Keratinocyte (primary cell): ENCODE measurements around the gene SMO. TPM values are rescaled to one million over a fixed set of nuclear protein-coding genes. Genes with fewer than 3 reads are reported as not detected.

ENCODE experiments used
- DNase-seq: peaks from one replicate; pipeline ENCODE4 v3.0.0-alpha.2; 2011; ENCODE audit warnings: low read depth, missing footprints, low spot score
- FAIRE-seq: peaks from 2 replicates; lab custom pipeline; 2011; peaks lifted over from hg19 to GRCh38; lab: Jason Lieb, UNC
- H2AFZ ChIP-seq: 2 replicates; pipeline ENCODE4 v1.6.0; 2012; ENCODE audit warnings: low read length, control low read depth, inconsistent platforms; ENCODE audit not compliant: control insufficient read depth
- H3K27ac ChIP-seq: 2 replicates; pipeline ENCODE4 v1.5.1; 2011; ENCODE audit warnings: low read length; ENCODE audit not compliant: control insufficient read depth, insufficient read depth
- H3K27me3 ChIP-seq: 3 replicates; pipeline ENCODE4 v1.6.0; 2011; ENCODE audit warnings: low read length; ENCODE audit not compliant: control insufficient read depth, insufficient read depth; ENCODE audit errors: extremely low read depth
- H3K36me3 ChIP-seq, 2 experiments: 2 replicates in 1 of 2; 3 replicates in 1 of 2; pipeline ENCODE4 v1.5.1; 2011; ENCODE audit warnings: low read length in 2 of 2, mild to moderate bottlenecking in 1 of 2; ENCODE audit not compliant: control insufficient read depth in 2 of 2, insufficient read depth in 2 of 2; ENCODE audit errors: extremely low read depth in 1 of 2
- H3K4me1 ChIP-seq: 3 replicates; pipeline ENCODE4 v1.5.1; 2011; ENCODE audit warnings: low read length; ENCODE audit not compliant: control insufficient read depth, insufficient read depth; ENCODE audit errors: extremely low read depth
- H3K4me2 ChIP-seq: 3 replicates; pipeline ENCODE4 v1.6.0; 2011; ENCODE audit warnings: low read depth, low read length; ENCODE audit not compliant: control insufficient read depth, insufficient read depth; ENCODE audit errors: extremely low read depth
- H3K4me3 ChIP-seq, 3 experiments: fragments of 200-600 bp in 1 of 3; sonication (generic) in 1 of 3; 2 replicates in 2 of 3; 3 replicates in 1 of 3; pipeline ENCODE4 v1.5.1; 2011 to 2016; ENCODE audit warnings: low read length in 3 of 3, mild to moderate bottlenecking in 3 of 3, control low read depth in 2 of 3, inconsistent platforms in 1 of 3, low read depth in 1 of 3, mixed read lengths in 1 of 3, mixed run types in 1 of 3, moderate library complexity in 1 of 3; ENCODE audit not compliant: control insufficient read depth in 2 of 3, insufficient read depth in 2 of 3; ENCODE audit errors: extremely low read depth in 1 of 3
- H3K79me2 ChIP-seq: 2 replicates; pipeline ENCODE4 v1.6.0; 2012; ENCODE audit warnings: low read length; ENCODE audit not compliant: control insufficient read depth, insufficient read depth
- H3K9ac ChIP-seq: 3 replicates; pipeline ENCODE4 v1.6.0; 2011; ENCODE audit warnings: low read length; ENCODE audit not compliant: control insufficient read depth, insufficient read depth; ENCODE audit errors: extremely low read depth
- H3K9me1 ChIP-seq: 3 replicates; pipeline ENCODE4 v1.6.0; 2011; ENCODE audit warnings: low read length; ENCODE audit not compliant: control insufficient read depth, insufficient read depth; ENCODE audit errors: extremely low read depth
- H3K9me3 ChIP-seq: 2 replicates; pipeline ENCODE4 v1.5.1; 2012; ENCODE audit warnings: low read depth, low read length; ENCODE audit not compliant: control insufficient read depth
- H4K20me1 ChIP-seq: 3 replicates; pipeline ENCODE4 v1.6.0; 2011; ENCODE audit warnings: low read length; ENCODE audit not compliant: control insufficient read depth, insufficient read depth; ENCODE audit errors: extremely low read depth
- CTCF ChIP-seq, 3 experiments: IDR thresholded peaks in 1 of 3; conservative IDR thresholded peaks in 1 of 3; optimal IDR thresholded peaks in 1 of 3; 2 replicates in 2 of 3; 3 replicates in 1 of 3; pipeline versions ENCODE3 to v1.5.1; 2011; ENCODE audit warnings: low read length in 3 of 3, mild to moderate bottlenecking in 3 of 3, moderate library complexity in 2 of 3, control low read depth in 1 of 3, inconsistent platforms in 1 of 3; ENCODE audit not compliant: insufficient read depth in 2 of 3; ENCODE audit errors: extremely low read depth in 1 of 3
- EZH2 ChIP-seq: IDR thresholded peaks from one replicate; pipeline ENCODE4 v1.6.1; 2012; ENCODE audit warnings: inconsistent platforms, mild to moderate bottlenecking, low read length, moderate library complexity
- dilution Hi-C: fragments of 300-500 bp; cut with MboI; formaldehyde crosslinking; loops from one replicate; pipeline ENCODE4 v1.7.0; 2020; ENCODE audit warnings: low sequenced_read_pairs; ENCODE audit not compliant: extremely low pct_ligation_motif_present
- polyA plus RNA-seq, 5 experiments: library from polyadenylated mRNA; depleted of rRNA in 3 of 5; stranded (reverse) in 3 of 5; stranded (forward) in 1 of 5; unstranded in 1 of 5; fragments of >200 nt; gene quantifications; 1 replicate in 1 of 5; 2 replicates in 3 of 5; 3 replicates in 1 of 5; pipeline versions ENCODE4 v1.2.1 to v1.2.3, GENCODE V29; 2011 to 2012; ENCODE audit warnings: missing spikeins in 2 of 5, low read depth in 1 of 5, low replicate concordance in 1 of 5

The SMO gene
- polyA plus RNA-seq, 1 donor (not counting 4 experiments of a cell fraction or from before 2014, with no cell fraction given): 3.9 TPM

GRCh38 chr7:129149511-129149910, 38.9 kb upstream of the SMO start:
- Histone ChIP-seq H3K9me3 (no peaks in the 10 kb centered on the region), H3K36me3 (no peaks in the 10 kb centered on the region), H2AFZ (no peak overlapping the region), H3K9ac (no peak overlapping the region), H3K4me2 (no peak overlapping the region), H3K4me3 (no peak overlapping the region), H3K79me2 (no peaks in the 10 kb centered on the region), H3K27me3 (peaks cover 26% of the 10 kb centered on the region), H4K20me1 (no peaks in the 10 kb centered on the region), H3K4me1 (no peaks in the 10 kb centered on the region), H3K27ac (no peak overlapping the region), H3K9me1 (no peaks in the 10 kb centered on the region)
- no peak for DNase-seq
- no peak for FAIRE-seq
- dilution Hi-C loops: no loop called here
- TF ChIP-seq EZH2 (no peak), CTCF (optimal IDR thresholded peaks at IDR 0.05 in 1 of 3, IDR thresholded peaks at IDR 0.05 in 1 of 3, conservative IDR thresholded peaks at IDR 0.05 in 1 of 3; ENCODE audit: extremely low read depth in 1 of 3, insufficient read depth in 2 of 3, low read length in 3 of 3) (no peak)

- H4K20me1 ChIP-seq: no peaks in the 10 kb centered on the region
- no peaks in the 10 kb centered on the region for H3K4me1 ChIP-seq
- H3K36me3 ChIP-seq: no peaks in the 10 kb centered on the region
- H3K27me3 ChIP-seq: peaks cover 26% of the 10 kb centered on the region
- no peak overlapping the region for H3K4me2 ChIP-seq
- H2AFZ ChIP-seq: no peak overlapping the region
- H3K27ac ChIP-seq: no peak overlapping the region
- no peak for TF ChIP-seq EZH2
- no peak for TF ChIP-seq CTCF (optimal IDR thresholded peaks at IDR 0.05 in 1 of 3, IDR thresholded peaks at IDR 0.05 in 1 of 3, conservative IDR thresholded peaks at IDR 0.05 in 1 of 3; ENCODE audit: extremely low read depth in 1 of 3, insufficient read depth in 2 of 3, low read length in 3 of 3)
- H3K9ac ChIP-seq: no peak overlapping the region
- no peaks in the 10 kb centered on the region for H3K9me1 ChIP-seq
- dilution Hi-C loops: no loop called here
- H3K4me3 ChIP-seq: no peak overlapping the region
- no peak for FAIRE-seq
- no peaks in the 10 kb centered on the region for H3K9me3 ChIP-seq
- H3K79me2 ChIP-seq: no peaks in the 10 kb centered on the region
- DNase-seq: no peak
These were observed 38.0 kb upstream of the SMO start for GRCh38 chr7:129150199-129150996.
